ENCODE measurements around the gene MICAL3.

The MICAL3 gene

DNA sequence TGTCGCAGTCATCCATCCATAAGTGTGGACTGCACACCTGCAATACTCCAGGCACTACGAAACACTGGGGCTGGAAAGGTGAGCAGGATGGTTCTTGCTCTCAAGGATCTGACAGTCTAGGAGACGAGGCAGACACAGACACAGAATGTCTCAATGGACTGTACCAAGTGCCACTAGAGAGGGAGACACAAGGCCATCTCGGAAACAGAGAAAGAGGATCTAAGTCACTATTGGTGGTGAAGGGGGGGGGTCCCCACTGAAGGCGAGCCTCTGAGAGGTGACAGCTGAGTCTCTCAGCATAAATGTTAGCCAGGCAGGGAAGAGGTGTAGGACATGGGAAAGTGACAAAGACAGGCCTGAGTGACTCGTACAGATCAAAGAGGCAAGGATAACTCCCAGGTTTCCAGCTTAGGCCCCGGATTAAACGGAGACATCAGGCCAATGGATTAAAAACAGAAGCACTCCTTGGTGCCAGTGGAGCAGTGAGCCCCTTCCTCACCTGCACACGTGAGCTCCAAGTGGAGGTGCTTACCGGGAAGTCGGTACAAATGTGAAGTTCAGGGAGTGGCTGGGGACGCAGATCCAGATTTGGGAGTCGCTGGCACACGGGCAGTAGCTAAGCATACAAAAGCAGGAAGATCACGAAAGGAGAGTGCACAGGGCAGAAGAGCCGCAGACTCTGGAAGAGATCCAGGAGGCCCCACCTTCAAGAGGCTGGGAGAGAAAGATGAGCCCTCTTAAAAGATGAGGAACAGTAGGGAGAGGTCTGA, 117.2 kb downstream of the MICAL3 start:
- peaks cover 2% of the 10 kb centered on the region for H3K36me3 ChIP-seq (replicated peaks)

DNA sequence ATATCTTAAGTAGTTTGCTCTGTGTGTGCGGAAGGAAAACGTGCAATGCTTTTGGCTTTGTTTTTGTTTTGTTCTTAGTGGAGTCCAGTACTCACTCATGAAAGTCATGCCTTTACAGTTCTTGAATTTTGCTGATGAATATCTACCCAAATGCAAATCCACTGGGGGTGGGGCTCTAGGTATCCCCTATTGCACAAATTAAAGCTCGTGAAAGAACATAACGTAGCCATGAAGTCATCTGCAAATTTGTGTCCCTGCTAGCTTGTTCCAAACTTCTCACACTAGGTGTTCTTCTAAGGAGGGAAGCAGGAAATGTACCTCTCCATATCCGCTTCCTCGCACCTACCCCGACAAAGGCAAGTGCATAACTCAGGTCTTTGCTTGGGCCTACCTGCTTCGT, 118.9 kb downstream of the MICAL3 start:
- H3K27ac ChIP-seq = no peak overlapping the region
- no peak overlapping the region for H3K4me3 ChIP-seq (ENCODE audit: low read depth, low read length)
- TF ChIP-seq, protein P1, sequence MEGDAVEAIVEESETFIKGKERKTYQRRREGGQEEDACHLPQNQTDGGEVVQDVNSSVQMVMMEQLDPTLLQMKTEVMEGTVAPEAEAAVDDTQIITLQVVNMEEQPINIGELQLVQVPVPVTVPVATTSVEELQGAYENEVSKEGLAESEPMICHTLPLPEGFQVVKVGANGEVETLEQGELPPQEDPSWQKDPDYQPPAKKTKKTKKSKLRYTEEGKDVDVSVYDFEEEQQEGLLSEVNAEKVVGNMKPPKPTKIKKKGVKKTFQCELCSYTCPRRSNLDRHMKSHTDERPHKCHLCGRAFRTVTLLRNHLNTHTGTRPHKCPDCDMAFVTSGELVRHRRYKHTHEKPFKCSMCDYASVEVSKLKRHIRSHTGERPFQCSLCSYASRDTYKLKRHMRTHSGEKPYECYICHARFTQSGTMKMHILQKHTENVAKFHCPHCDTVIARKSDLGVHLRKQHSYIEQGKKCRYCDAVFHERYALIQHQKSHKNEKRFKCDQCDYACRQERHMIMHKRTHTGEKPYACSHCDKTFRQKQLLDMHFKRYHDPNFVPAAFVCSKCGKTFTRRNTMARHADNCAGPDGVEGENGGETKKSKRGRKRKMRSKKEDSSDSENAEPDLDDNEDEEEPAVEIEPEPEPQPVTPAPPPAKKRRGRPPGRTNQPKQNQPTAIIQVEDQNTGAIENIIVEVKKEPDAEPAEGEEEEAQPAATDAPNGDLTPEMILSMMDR (IDR thresholded peaks at IDR 0.05; ENCODE audit: low read depth, low read length, missing control alignments) = no peak
- peaks cover 2% of the 10 kb centered on the region for H3K36me3 ChIP-seq (replicated peaks)
- no peaks in the 10 kb centered on the region for H3K27me3 ChIP-seq (replicated peaks)
- in situ Hi-C loops (cut with HindIII; ENCODE audit: low pct_ligation_motif_present, low sequenced_read_pairs) = loop anchor here (25.0 kb wide), 1 partner anchor 132 kb away; no protein-coding TSS in a partner anchor
- no peak for DNase-seq

More for the DNA sequence above, 117.2 kb downstream of the MICAL3 start:
- Histone ChIP-seq H3K4me3 (ENCODE audit: low read depth, low read length) (no peak overlapping the region), H3K27ac (no peak overlapping the region), H3K27me3 (replicated peaks) (no peaks in the 10 kb centered on the region)
- DNase-seq = no peak
- in situ Hi-C loops (cut with HindIII; ENCODE audit: low pct_ligation_motif_present, low sequenced_read_pairs) = loop anchor here (25.0 kb wide), 1 partner anchor 130 kb away; no protein-coding TSS in a partner anchor
- TF ChIP-seq, protein P1 (IDR thresholded peaks at IDR 0.05; ENCODE audit: low read depth, low read length, missing control alignments) = no peak

DNA sequence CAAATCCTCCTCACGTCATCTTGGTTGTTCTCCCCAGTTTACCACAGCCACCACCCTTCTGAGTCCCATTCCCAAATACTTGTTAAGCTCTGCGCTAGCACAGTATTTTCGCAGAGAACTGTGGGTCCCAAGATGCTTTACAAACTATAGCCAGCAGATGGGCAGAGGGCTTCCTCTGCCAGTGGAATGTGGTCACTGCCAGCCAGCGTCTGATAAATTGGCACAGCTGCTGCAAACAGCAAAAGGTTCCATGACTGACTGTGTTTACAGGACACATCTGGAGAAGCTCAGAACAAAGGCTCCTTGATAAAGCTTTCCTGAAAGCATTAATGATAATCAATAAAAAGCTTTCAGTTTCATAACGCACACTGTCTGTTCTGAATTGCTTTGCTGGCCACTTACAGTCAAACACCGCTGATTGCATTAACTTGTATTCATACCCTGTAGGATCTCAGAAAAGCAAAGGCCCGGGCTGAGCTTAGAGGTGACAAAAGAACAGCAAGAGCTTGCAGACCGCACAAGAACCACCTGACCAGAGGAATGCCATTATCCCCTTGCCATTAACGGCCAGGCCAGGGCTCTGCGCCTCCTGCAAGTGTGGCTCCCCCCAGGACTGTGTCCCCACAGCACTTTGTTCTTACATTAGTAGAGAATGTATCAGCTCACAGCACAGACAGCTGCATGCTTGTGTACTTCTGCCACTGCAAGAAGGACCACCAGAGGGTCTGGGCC, 120.6 kb downstream of the MICAL3 start:
- H3K36me3 ChIP-seq (replicated peaks) = peaks cover 2% of the 10 kb centered on the region
- in situ Hi-C loops (cut with HindIII; ENCODE audit: low pct_ligation_motif_present, low sequenced_read_pairs) = loop anchor here (25.0 kb wide), 1 partner anchor 134 kb away; no protein-coding TSS in a partner anchor

DNA sequence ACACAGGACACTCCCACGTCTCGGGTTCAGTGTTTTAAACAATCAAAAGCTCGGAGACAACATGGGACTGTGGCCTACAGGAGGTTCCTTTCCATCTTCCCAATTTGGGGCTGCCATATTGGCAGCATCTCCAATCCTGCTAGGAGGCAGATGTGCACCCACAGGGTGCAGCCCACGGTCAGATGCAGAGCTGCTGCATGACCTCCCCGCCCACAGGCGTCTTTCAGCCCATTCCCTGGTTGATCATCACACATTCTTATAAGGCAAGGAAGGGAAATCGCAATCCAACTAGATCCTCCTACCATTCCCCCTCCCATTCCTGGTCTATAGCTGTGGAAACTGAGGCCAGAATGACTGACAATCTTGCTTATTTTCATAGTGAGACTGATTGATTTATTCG, 121.4 kb downstream of the MICAL3 start:
- TF ChIP-seq, protein P1 (IDR thresholded peaks at IDR 0.05; ENCODE audit: low read depth, low read length, missing control alignments) = no peak
- no peak overlapping the region for H3K4me3 ChIP-seq (ENCODE audit: low read depth, low read length)
- H3K27me3 ChIP-seq (replicated peaks) = no peaks in the 10 kb centered on the region
- in situ Hi-C loops (cut with HindIII; ENCODE audit: low pct_ligation_motif_present, low sequenced_read_pairs) = loop anchor here (25.0 kb wide), 1 partner anchor 134 kb away; no protein-coding TSS in a partner anchor
- H3K27ac ChIP-seq = no peak overlapping the region
- H3K36me3 ChIP-seq (replicated peaks) = peaks cover 2% of the 10 kb centered on the region
- no peak for DNase-seq

More for the DNA sequence above, 120.6 kb downstream of the MICAL3 start:
- Histone ChIP-seq H3K27me3 (replicated peaks) (no peaks in the 10 kb centered on the region), H3K27ac (no peak overlapping the region), H3K4me3 (ENCODE audit: low read depth, low read length) (no peak overlapping the region)
- TF ChIP-seq, protein P1 (IDR thresholded peaks at IDR 0.05; ENCODE audit: low read depth, low read length, missing control alignments) = no peak
- no peak for DNase-seq

DNA sequence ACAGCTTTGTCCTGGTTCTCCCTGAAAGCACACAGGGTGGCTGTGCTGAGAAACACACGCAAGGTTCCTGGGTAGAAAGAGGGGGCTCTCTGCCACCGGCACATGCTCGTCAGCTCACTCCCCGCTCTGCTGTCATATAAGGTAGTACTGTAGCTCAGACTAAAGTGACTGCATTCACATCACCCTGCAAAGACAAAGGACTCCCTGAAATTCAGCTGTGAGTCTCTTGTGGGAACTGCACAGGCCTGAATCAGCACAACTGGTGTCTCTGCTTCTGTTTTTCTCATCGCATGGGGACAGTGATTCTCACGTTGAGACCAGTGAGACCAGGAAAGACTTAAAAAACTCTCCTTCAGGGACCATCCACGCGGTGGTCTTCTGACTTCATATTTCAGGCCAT, 126.0 kb downstream of the MICAL3 start:
- DNase-seq = no peak
- in situ Hi-C loops (cut with HindIII; ENCODE audit: low pct_ligation_motif_present, low sequenced_read_pairs) = no loop called here
- TF ChIP-seq, protein P1 (IDR thresholded peaks at IDR 0.05; ENCODE audit: low read depth, low read length, missing control alignments) = no peak
- Histone ChIP-seq H3K4me3 (ENCODE audit: low read depth, low read length) (no peak overlapping the region), H3K27me3 (replicated peaks) (no peaks in the 10 kb centered on the region), H3K36me3 (replicated peaks) (peaks cover 4% of the 10 kb centered on the region), H3K27ac (no peak overlapping the region)
